ENCODE results near the gene E4F1.

Gene E4F1

GRCh38 chr16:2226918-2227317 lies 3.5 kb downstream of the E4F1 start:
- no peak overlapping the region for H3K4me3 Mint-ChIP-seq
- peaks cover 2% of the 10 kb centered on the region for H3K27me3 Mint-ChIP-seq (ENCODE audit: low read depth, poor library complexity)
- peaks cover 24% of the 10 kb centered on the region for H3K4me1 Mint-ChIP-seq
- no peak for DNase-seq
- H3K36me3 Mint-ChIP-seq (ENCODE audit: low read depth), result peaks cover 5% of the 10 kb centered on the region
- H3K27ac Mint-ChIP-seq, result no peak overlapping the region
- H3K9me3 Mint-ChIP-seq, result no peaks in the 10 kb centered on the region
- no peak for TF ChIP-seq CTCF (IDR thresholded peaks at IDR 0.05)

GRCh38 chr16:2228161-2228824 lies 4.9 kb downstream of the E4F1 start:
- no peak for DNase-seq
- Mint-ChIP-seq H3K4me3 (no peak overlapping the region), H3K27ac (no peak overlapping the region), H3K36me3 (ENCODE audit: low read depth) (peaks cover 5% of the 10 kb centered on the region), H3K9me3 (no peaks in the 10 kb centered on the region), H3K4me1 (peaks cover 24% of the 10 kb centered on the region), H3K27me3 (ENCODE audit: low read depth, poor library complexity) (peaks cover 2% of the 10 kb centered on the region)
- TF ChIP-seq CTCF (IDR thresholded peaks at IDR 0.05), result no peak

DNA sequence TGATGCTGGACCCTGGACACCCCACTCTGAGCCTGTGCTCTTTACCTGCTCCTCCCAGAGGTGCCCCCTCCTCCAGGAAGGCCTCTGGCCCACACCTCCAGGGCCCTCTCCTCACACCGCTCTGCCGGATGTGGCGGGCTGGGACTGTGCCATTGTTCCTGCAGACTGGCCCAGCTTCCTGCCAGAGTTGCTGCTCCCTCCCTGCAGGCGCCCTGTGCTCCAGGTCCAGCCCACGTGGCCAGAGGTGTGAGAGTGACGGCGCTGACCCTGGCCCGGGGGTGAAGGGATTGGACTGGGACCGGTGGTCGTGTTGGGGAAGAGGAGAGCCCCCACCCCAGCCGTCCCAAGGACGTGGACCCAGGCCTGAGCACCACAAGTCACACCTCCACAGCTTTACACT lies 5.7 kb downstream of the E4F1 start:
- DNase-seq, result no peak
- Mint-ChIP-seq H3K27ac (no peak overlapping the region), H3K4me1 (peaks cover 23% of the 10 kb centered on the region), H3K9me3 (no peaks in the 10 kb centered on the region), H3K36me3 (ENCODE audit: low read depth) (peaks cover 5% of the 10 kb centered on the region), H3K4me3 (no peak overlapping the region), H3K27me3 (ENCODE audit: low read depth, poor library complexity) (peaks cover 2% of the 10 kb centered on the region)
- TF ChIP-seq CTCF (IDR thresholded peaks at IDR 0.05), result no peak

DNA sequence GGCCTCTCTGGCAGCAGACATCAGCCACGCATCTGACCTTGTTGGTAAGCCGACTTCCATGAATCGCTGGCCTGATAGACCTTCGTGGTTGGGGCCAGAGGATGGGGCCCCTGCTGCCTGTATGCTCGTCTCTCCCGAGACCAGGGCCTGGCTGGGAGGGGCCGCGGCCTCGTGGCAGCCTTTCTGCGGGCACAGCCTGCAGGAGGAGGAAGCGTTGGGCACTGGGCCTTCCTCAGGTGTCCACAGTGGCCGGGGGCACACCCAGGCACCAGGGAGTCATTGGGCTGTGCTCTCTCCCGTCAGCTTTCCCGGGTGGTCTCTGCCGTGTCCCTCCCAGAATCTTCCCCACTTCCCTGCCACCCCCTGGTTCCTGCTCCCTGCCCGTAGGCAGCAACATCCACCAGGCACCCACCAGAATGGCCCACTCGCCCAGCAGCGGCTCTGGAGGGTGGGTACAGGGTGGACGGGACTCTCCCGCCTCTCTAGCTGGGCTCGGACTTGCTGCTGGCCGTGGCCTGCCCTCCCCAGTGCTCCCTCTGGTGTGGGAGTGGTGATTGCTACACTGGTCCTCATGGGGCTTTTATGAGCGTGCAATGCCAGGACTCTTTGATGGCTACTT lies 6.3 kb downstream of the E4F1 start:
- no peak for DNase-seq
- peaks cover 2% of the 10 kb centered on the region for H3K27me3 Mint-ChIP-seq (ENCODE audit: low read depth, poor library complexity)
- peaks cover 16% of the 10 kb centered on the region for H3K4me1 Mint-ChIP-seq
- H3K27ac Mint-ChIP-seq, result no peak overlapping the region
- H3K36me3 Mint-ChIP-seq (ENCODE audit: low read depth), result peaks cover 5% of the 10 kb centered on the region
- no peak overlapping the region for H3K4me3 Mint-ChIP-seq
- no peaks in the 10 kb centered on the region for H3K9me3 Mint-ChIP-seq
- no peak for TF ChIP-seq CTCF (IDR thresholded peaks at IDR 0.05)

DNA sequence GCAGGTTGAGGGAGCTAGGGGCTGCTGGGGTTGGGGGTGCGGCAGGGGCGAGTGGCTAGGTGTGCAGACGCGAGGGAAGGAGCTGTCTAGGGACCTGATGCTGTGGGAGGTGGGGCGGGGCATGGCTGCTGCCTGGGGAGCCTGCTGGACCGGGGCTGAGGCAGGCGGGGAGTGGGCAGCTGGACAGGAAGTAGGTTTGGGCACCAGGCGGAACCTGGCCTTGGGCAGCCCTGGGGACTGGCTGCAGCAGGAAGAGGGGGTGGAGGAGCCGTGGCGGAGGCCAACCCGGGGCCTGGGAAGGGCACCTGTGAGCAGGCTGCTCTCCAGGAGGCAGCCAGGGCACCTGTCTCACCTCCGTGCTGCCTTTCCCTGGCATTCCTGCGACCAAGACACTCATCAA lies 7.0 kb downstream of the E4F1 start:
- H3K36me3 Mint-ChIP-seq (ENCODE audit: low read depth), result peaks cover 5% of the 10 kb centered on the region
- H3K27ac Mint-ChIP-seq, result no peak overlapping the region
- H3K4me3 Mint-ChIP-seq, result no peak overlapping the region
- H3K9me3 Mint-ChIP-seq, result no peaks in the 10 kb centered on the region
- H3K27me3 Mint-ChIP-seq (ENCODE audit: low read depth, poor library complexity), result peaks cover 4% of the 10 kb centered on the region
- peaks cover 13% of the 10 kb centered on the region for H3K4me1 Mint-ChIP-seq
- no peak for DNase-seq
- no peak for TF ChIP-seq CTCF (IDR thresholded peaks at IDR 0.05)
